22Rv1 (cell line): Measurements from ENCODE around the gene PHKB.

Source experiments
- CTCF ChIP-seq: fragments of 450-650 bp; IDR thresholded peaks from 2 replicates; pipeline ENCODE4 v1.5.1; 2017; ENCODE audit warnings: mild to moderate bottlenecking
- ZFX ChIP-seq: fragments of 450-650 bp; IDR thresholded peaks from 2 replicates; pipeline ENCODE4 v1.6.1; 2017; ENCODE audit warnings: antibody characterized with exemption, borderline replicate concordance

GRCh38 chr16:47571049-47571448 lies 109.9 kb downstream of the PHKB start:
- TF ChIP-seq CTCF = no peak
- no peak for TF ChIP-seq ZFX
